Activated CD8-positive, alpha-beta memory T cell treated with anti-CD3 and anti-CD28 coated beads, Interleukin-2, amount 50 U/mL, for 4 hours (primary cell): ENCODE data around the gene SLC24A3.

Source experiments
- DNase-seq: peaks from one replicate; pipeline ENCODE4 v3.0.0-alpha.2; 2020

The SLC24A3 gene

GRCh38 chr20:19692685-19693119 is 480.3 kb downstream of the SLC24A3 start:
- peak; percentile 31 for DNase-seq

- no peak for DNase-seq
Observed at GRCh38 chr20:19693508-19693907, 481.1 kb downstream of the SLC24A3 start.

GRCh38 chr20:19695081-19695480 is 482.6 kb downstream of the SLC24A3 start:
- no peak for DNase-seq

DNA sequence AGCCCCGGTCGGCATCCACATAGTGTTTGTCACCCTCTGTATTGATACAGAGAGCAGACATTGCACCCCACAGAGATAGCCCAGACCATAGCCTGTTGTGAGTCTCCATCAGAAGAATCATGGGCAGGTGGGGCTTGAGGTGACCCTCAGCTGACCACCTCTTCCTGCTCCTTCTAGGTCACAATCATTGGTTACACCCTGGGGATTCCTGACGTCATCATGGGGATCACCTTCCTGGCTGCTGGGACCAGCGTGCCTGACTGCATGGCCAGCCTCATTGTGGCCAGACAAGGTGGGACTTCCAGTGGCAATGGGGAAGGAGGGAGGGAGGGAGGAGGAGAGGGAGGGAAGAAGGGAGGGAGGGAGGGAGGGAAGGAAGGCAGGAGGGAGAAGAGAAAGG is 484.2 kb downstream of the SLC24A3 start:
- no peak for DNase-seq

DNA sequence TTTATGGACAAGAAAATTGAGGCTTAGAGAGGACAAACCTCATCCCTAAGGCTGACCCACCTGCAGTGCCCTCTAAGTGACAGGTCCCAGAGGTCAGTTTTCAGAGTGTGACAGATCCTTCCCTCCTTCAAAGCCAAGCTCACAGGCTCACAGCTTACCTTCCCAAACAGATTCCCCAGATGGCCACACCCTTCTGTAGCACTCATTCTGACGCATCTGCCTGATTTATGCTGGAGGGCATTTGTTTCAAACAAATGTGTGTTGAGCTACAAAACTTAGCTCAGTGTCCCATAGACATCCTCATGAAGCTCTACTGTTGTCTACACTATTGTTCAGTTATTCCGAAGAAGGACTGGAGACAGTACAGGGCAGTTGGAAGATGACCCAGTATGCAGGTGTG is 485.0 kb downstream of the SLC24A3 start:
- DNase-seq, result no peak

- DNase-seq, result no peak
Observed at GRCh38 chr20:19699180-19699971, 486.9 kb downstream of the SLC24A3 start.

GRCh38 chr20:19701429-19701828 is 489.0 kb downstream of the SLC24A3 start:
- no peak for DNase-seq

GRCh38 chr20:19706463-19706862 is 494.0 kb downstream of the SLC24A3 start:
- no peak for DNase-seq

DNA sequence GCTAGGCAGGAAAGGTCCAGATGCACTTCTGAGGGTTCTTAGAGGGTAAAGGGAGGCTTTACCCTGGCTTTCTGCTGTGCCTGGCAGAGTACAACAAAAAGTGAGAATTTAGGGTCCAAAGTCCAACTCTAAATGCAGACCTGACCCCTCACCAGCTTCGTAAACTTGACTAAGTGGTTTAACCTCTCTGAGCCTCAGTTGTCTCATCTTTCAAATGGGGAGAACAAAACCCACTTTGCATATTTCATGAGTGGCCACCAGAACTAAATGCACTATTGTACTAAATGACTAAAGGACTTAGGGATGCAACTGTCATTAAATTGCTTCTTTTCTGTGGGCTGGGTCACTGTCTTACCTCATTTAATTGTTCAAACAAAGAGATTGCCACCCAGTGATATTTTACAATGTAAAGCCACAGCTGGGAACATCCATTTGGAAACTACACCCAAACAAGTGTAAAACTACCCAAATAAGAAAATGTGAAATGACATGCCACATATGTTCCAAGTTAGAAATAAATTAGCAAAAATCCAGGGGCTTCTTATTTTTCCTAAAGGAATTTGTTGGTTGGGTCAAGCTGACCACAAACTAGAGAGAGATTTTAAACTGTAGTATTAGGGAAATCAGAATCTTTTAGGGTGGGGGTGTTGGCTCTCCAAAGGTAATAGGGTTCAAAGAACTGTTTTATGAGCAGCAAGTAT is 497.3 kb downstream of the SLC24A3 start:
- DNase-seq, result no peak

- no peak for DNase-seq
Observed at GRCh38 chr20:19710336-19711120, 498.1 kb downstream of the SLC24A3 start.

- DNase-seq, result no peak
Observed at GRCh38 chr20:19711126-19711525, 498.7 kb downstream of the SLC24A3 start.

DNA sequence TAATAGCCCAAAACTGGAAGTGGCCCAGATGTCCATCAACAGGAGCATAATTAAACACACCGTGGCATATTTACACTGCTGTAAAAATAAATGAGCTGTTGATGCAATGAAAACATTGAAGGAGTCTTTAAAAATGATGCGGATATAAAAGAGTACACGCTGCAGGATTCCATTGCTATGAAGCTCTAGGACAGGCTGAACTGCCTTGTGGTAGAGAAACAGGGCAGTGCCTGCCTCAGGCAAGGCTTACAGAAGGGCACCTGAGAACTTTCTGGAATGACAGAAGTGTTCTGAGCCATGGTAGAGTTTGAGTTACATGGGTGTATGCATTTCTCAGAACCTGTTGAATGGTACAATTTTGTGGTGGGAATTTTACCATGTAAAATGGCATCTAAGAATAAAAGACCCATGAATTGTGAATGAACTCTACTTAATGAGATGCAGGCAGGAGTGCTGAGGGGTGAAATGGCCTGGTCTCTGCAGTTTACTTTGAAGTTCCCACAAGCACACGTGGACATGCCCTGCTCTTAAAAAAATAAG is 500.3 kb downstream of the SLC24A3 start:
- DNase-seq, result no peak

DNA sequence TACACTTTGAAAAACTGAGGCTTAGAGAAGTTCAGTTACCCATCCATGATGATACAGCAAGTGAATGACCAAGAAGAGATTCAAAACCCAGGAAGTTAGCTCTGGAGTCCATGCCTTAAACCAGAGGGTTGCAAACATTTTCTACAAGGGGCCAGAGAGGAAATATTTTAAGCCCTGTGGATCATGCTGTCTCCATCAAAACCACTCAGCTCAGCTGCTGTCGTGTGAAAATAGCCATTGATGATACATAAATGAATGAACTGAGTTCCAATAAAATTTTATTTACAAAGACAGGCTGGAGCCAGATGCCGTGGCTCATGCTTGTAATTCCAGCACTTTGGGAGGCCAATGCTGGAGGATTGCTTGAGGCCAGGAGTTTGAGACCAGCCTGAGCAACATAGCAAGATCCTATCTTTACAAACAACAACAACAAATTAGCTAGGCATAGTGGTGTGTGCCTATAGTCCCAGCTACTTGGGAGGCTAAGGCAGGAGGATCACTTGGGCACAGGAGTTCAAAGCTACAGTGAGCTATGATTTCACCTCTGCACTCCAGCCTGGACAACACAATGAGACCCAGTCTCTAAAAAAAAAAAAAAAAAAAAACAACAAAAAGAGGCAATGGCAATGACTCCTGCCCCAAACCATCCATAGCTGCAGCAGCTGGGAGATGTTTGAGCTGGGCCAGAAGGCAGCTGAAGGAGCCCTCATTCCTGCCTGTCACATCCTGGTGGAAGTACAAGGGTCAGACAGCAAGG is 501.6 kb downstream of the SLC24A3 start:
- DNase-seq, result no peak

GRCh38 chr20:19714579-19714840 is 502.1 kb downstream of the SLC24A3 start:
- DNase-seq, result no peak

GRCh38 chr20:19715986-19716385 is 503.5 kb downstream of the SLC24A3 start:
- no peak for DNase-seq

DNA sequence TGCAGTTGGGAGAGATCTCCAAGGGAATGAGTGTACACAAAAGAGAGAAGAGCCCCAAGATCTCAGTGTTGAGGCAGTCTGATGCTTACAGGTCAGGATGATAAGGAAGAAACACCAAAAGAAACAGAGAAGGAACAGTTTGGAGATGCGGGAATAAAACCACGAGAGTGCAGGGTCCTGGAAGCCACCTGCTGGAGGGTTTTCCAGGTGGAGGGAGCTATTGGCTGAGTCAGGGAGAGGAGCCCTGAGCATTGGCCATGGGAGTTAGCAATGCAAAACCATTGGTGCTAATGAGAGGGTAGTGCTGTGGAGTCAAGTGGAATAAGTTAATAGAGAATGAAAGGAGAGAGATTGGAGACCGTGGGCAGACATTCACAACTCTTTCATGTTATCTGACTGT is 506.4 kb downstream of the SLC24A3 start:
- no peak for DNase-seq

GRCh38 chr20:19720991-19721390 is 508.5 kb downstream of the SLC24A3 start:
- DNase-seq, result no peak

DNA sequence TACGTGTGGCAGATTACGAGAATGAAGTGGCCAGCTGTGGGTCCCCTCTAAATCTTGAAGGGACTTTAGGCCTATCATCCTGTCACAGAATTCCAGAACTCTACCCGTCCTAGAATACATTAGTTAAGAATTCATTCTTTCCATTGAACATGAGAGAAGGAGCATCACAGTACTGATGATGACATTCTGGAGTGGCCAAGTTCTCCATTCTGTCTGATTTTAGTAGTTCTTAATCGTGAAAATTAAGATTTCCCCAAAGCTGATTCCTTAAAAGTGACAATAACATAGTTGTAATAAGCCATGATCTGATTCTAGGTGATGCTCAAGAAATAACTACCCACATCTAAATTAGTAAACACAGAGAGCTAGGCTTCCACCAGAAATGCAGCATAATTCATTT is 510.6 kb downstream of the SLC24A3 start:
- no peak for DNase-seq

- no peak for DNase-seq
Observed at GRCh38 chr20:19723813-19724430, 511.5 kb downstream of the SLC24A3 start.

- no peak for DNase-seq
Observed at GRCh38 chr20:19725373-19725772, 512.9 kb downstream of the SLC24A3 start.

DNA sequence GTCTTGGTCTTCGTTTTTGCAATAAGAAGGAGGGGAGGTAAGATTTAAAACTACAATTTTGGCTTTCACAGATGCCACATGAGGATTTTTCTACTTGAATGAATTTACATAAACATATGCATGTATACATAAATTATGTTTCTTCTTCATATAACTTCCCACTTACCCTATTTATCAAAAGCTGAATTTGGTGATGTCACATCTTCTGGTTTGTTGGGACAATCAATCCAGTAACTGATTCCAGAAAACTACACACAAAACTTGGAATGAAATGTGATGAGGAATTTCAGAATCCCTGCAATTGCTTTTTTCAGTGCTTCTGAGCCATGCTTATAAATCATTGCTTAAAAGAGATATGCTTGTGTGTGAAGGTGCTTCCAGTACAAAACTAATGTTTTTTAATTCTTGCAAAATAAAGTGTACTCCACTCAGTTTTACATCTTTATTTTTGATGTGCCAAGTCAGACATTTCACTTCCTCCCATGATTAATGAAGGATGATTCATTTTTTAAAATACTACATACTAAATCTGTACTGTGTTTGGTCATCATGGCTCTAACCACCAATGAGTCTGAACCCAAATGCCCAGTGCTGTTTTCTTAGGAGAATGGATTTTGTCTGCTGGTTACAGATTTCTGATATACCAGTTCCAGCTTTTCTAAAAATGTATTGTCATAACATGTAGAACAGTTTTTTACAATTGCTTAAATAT is 513.5 kb downstream of the SLC24A3 start:
- DNase-seq, result no peak
